Esophagus muscularis mucosa (tissue), 4 donors: ENCODE measurements around the gene C1orf21. TPM values are rescaled to one million over a fixed set of nuclear protein-coding genes. Genes with fewer than 3 reads are reported as not detected.

ENCODE experiments used
- DNase-seq: peaks from one replicate; pipeline ENCODE4 v3.0.0-alpha.2; 2017; ENCODE audit errors: extremely low spot score
- H3K27ac ChIP-seq, 4 donors: fragments of 200-600 bp; sonication (generic); replicated peaks in 1 of 4; 1 replicate in 3 of 4; 2 replicates in 1 of 4; pipeline ENCODE4 v1.5.1; 2016 to 2019; ENCODE audit warnings: mild to moderate bottlenecking in 1 of 4
- H3K27me3 ChIP-seq, 4 donors: fragments of 200-600 bp; sonication (generic); one replicate each; pipeline versions ENCODE4 v1.5.1 to v1.6.0; 2016 to 2019
- H3K36me3 ChIP-seq, 4 donors: fragments of 200-600 bp; sonication (generic); one replicate each; pipeline ENCODE4 v1.5.1; 2016 to 2019
- H3K4me1 ChIP-seq, 4 donors: fragments of 200-600 bp; sonication (generic); one replicate each; pipeline ENCODE4 v1.5.1; 2016 to 2019
- H3K4me3 ChIP-seq, 4 donors: fragments of 200-600 bp; sonication (generic); 1 replicate in 2 of 4; 2 replicates in 2 of 4; pipeline ENCODE4 v1.5.1; 2016 to 2019; ENCODE audit warnings: mild to moderate bottlenecking in 4 of 4, moderate library complexity in 1 of 4
- H3K9me3 ChIP-seq, 4 donors: fragments of 200-600 bp; sonication (generic); 1 replicate in 3 of 4; 2 replicates in 1 of 4; pipeline ENCODE4 v1.5.1; 2016 to 2019
- CTCF ChIP-seq, 3 experiments: fragments of 200-600 bp in 2 of 3; fragments of 450-650 bp in 1 of 3; sonication (generic) in 2 of 3; IDR thresholded peaks; one replicate each; pipeline ENCODE4 v1.5.1; 2017 to 2019; ENCODE audit warnings: antibody characterized with exemption in 3 of 3, mild to moderate bottlenecking in 2 of 3, moderate library complexity in 1 of 3
- EP300 ChIP-seq: sonication (generic); formaldehyde crosslinking; IDR thresholded peaks from one replicate; pipeline ENCODE4 v1.6.1; 2017; ENCODE audit warnings: antibody characterized with exemption
- POLR2A ChIP-seq: fragments of 450-650 bp; IDR thresholded peaks from one replicate; pipeline ENCODE4 v1.6.1; 2017; ENCODE audit warnings: antibody characterized with exemption, moderate library complexity, mild to moderate bottlenecking, low read depth
- POLR2AphosphoS5 ChIP-seq, 2 donors: sonication (generic); formaldehyde crosslinking; IDR thresholded peaks; one replicate each; pipeline ENCODE4 v1.6.1; 2017; ENCODE audit warnings: antibody characterized with exemption in 2 of 2
- WGBS: methylation state at CpG from one replicate; pipeline ENCODE4 v1.1.5; 2018; 5-methylcytosine and 5-hydroxymethylcytosine counted together
- intact Hi-C: fragments of 100-400 bp; cut with DNase I; formaldehyde crosslinking; loops from one replicate; pipeline ENCODE4 v1.15.1; 2023
- total RNA-seq, 4 donors: library from RNA; depleted of rRNA; stranded (reverse); fragments of >200 nt; gene quantifications; one replicate each; pipeline versions ENCODE4 v1.1.0 to v1.2.1, GENCODE V29; 2016

C1orf21 gene
- total RNA-seq, 4 donors from 2014 or later: 39.5 to 91.7 (median 58.8) TPM

GRCh38 chr1:184556665-184557064, 169.8 kb downstream of the C1orf21 start:
- intact Hi-C loops: no loop called here
- 70% methylated on average over 2 of the region's 2 CpGs for WGBS
- no peaks in the 10 kb centered on the region for H3K36me3 ChIP-seq
- no peak overlapping the region for H3K4me3 ChIP-seq
- peak overlapping the region in 3 of 4 donors; percentile 26 to 59 (median 44) for H3K27ac ChIP-seq
- no peaks in the 10 kb centered on the region for H3K9me3 ChIP-seq
- DNase-seq: no peak
- TF ChIP-seq EP300 (no peak), POLR2AphosphoS5 (IDR thresholded peaks at IDR 0.05) (no peak), POLR2A (no peak), CTCF (IDR thresholded peaks at IDR 0.05) (no peak)
- peaks cover 21 to 33% (median 29%) of the 10 kb centered on the region in 4 donors for H3K4me1 ChIP-seq
- H3K27me3 ChIP-seq: no peaks in the 10 kb centered on the region

- no peak for DNase-seq
- peaks cover 31 to 43% (median 39%) of the 10 kb centered on the region in 4 donors for H3K4me1 ChIP-seq
- intact Hi-C loops: no loop called here
- no peak overlapping the region for H3K4me3 ChIP-seq
- H3K27ac ChIP-seq: no peak overlapping the region
- no peaks in the 10 kb centered on the region for H3K9me3 ChIP-seq
- H3K27me3 ChIP-seq: no peaks in the 10 kb centered on the region
- no peaks in the 10 kb centered on the region for H3K36me3 ChIP-seq
- WGBS: 78% methylated on average over 3 of the region's 3 CpGs
- no peak for TF ChIP-seq POLR2A
- TF ChIP-seq POLR2AphosphoS5 (IDR thresholded peaks at IDR 0.05): no peak
- TF ChIP-seq EP300: no peak
- TF ChIP-seq CTCF (IDR thresholded peaks at IDR 0.05): no peak
Measured at GRCh38 chr1:184557423-184558347, 170.9 kb downstream of the C1orf21 start.

- Histone ChIP-seq H3K36me3 (no peaks in the 10 kb centered on the region), H3K4me3 (no peak overlapping the region), H3K4me1 (peaks cover 40 to 53% (median 47%) of the 10 kb centered on the region in 4 donors), H3K9me3 (no peaks in the 10 kb centered on the region), H3K27ac (no peak overlapping the region), H3K27me3 (no peaks in the 10 kb centered on the region)
- TF ChIP-seq CTCF (IDR thresholded peaks at IDR 0.05) (no peak), POLR2AphosphoS5 (IDR thresholded peaks at IDR 0.05) (no peak), EP300 (no peak), POLR2A (no peak)
- DNase-seq: no peak
- intact Hi-C loops: no loop called here
Measured at GRCh38 chr1:184558691-184559090, 171.9 kb downstream of the C1orf21 start.

GRCh38 chr1:184559117-184559713, 172.4 kb downstream of the C1orf21 start:
- WGBS: 100% methylated on average over 1 of the region's 1 CpG
- peaks cover 40 to 54% (median 47%) of the 10 kb centered on the region in 4 donors for H3K4me1 ChIP-seq
- no peaks in the 10 kb centered on the region for H3K9me3 ChIP-seq
- TF ChIP-seq EP300 (no peak), CTCF (IDR thresholded peaks at IDR 0.05) (no peak), POLR2A (no peak), POLR2AphosphoS5 (IDR thresholded peaks at IDR 0.05) (no peak)
- no peak overlapping the region for H3K27ac ChIP-seq
- no peaks in the 10 kb centered on the region for H3K36me3 ChIP-seq
- intact Hi-C loops: no loop called here
- H3K27me3 ChIP-seq: no peaks in the 10 kb centered on the region
- no peak overlapping the region for H3K4me3 ChIP-seq
- DNase-seq: no peak
